ENCODE measurements around the gene ART1. TPM values are rescaled to one million over a fixed set of nuclear protein-coding genes. Genes with fewer than 3 reads are reported as not detected.

ART1 gene
- total RNA-seq, 4 donors from 2014 or later, result not detected

GRCh38 chr11:3710485-3711259 lies 65.7 kb downstream of the ART1 start:
- peaks cover 0 to 87% of the 10 kb centered on the region in 2 donors for H3K36me3 ChIP-seq
- 86 to 100% methylated on average over 3 of the region's 4 CpGs for WGBS, 2 donors (ENCODE audit: low coverage in 1 of 2)
- ATAC-seq, result no peak

GRCh38 chr11:3712274-3712673 lies 67.3 kb downstream of the ART1 start:
- Histone ChIP-seq H3K27me3 (no peaks in the 10 kb centered on the region), H3K27ac (no peak overlapping the region), H3K4me3 (no peak overlapping the region), H3K9me3 (no peaks in the 10 kb centered on the region), H3K4me1 (no peaks in the 10 kb centered on the region), H3K36me3 (peaks cover 0 to 92% of the 10 kb centered on the region in 2 donors)
- TF ChIP-seq POLR2A (IDR thresholded peaks at IDR 0.05) (no peak), EP300 (IDR thresholded peaks at IDR 0.05) (no peak), POLR2AphosphoS5 (IDR thresholded peaks at IDR 0.05) (no peak), CTCF (IDR thresholded peaks at IDR 0.05) (no peak)
- no peak for ATAC-seq
- WGBS, 2 donors (ENCODE audit: low coverage in 1 of 2), result 80 to 81% methylated on average over 6 of the region's 6 CpGs

More at GRCh38 chr11:3710485-3711259, 65.7 kb downstream of the ART1 start:
- H3K4me3 ChIP-seq, result no peak overlapping the region
- no peak for TF ChIP-seq EP300 (IDR thresholded peaks at IDR 0.05)
- no peak for TF ChIP-seq CTCF (IDR thresholded peaks at IDR 0.05)
- TF ChIP-seq POLR2A (IDR thresholded peaks at IDR 0.05), result no peak
- no peak for TF ChIP-seq POLR2AphosphoS5 (IDR thresholded peaks at IDR 0.05)
- H3K27ac ChIP-seq, result no peak overlapping the region
- no peaks in the 10 kb centered on the region for H3K27me3 ChIP-seq
- H3K9me3 ChIP-seq, result no peaks in the 10 kb centered on the region
- no peaks in the 10 kb centered on the region for H3K4me1 ChIP-seq

Small RNA genes lying within 50 kb of the gene (small RNA-seq; reads per million reads assigned to genes)
- 0 reads per million in 4 donors for gene RF00019

Other genes with a start within 250 kb of the ART1 start
- gene ART5, start 3.1 kb upstream of the ART1 start, total RNA-seq, result under 1 TPM in 1 of 4 donors, not detected in 3; 0.27 TPM
- under 1 TPM in 3 of 4 donors, not detected in 1; 0.19 to 0.78 (median 0.67) TPM for gene CHRNA10, start 26.3 kb downstream of the ART1 start, total RNA-seq
- gene NUP98, start 152.4 kb downstream of the ART1 start, total RNA-seq, result 100 to 1,000 TPM in 2 of 4 donors, 10 to 100 TPM in 2; 72.1 to 141 (median 103) TPM
- 10 to 100 TPM in 1 of 4 donors, 1 to 10 TPM in 3; 4.2 to 12.0 (median 5.1) TPM for gene PGAP2, start 163.4 kb downstream of the ART1 start, total RNA-seq
- 10 to 100 TPM; 31.9 to 67.4 (median 52.2) TPM for gene RHOG, start 195.8 kb downstream of the ART1 start, total RNA-seq
- gene STIM1, start 210.5 kb downstream of the ART1 start, total RNA-seq, result 100 to 1,000 TPM in 1 of 4 donors, 10 to 100 TPM in 3; 42.4 to 114 (median 72.8) TPM